Pulmonary artery endothelial cell (primary cell): Measurements from ENCODE around the gene NEDD4L. TPM values are rescaled to one million over a fixed set of nuclear protein-coding genes. Genes with fewer than 3 reads are reported as not detected.
A peak's percentile ranks its signal among the peaks of the same experiment; 100 is the strongest.
"Not testable (repeated sequence)": the region's sequence is repeated elsewhere in the genome, so short reads cannot be mapped to it uniquely, and the experiment has no call there.

Source experiments
- DNase-seq: peaks from one replicate; pipeline ENCODE4 v3.0.0-alpha.2; 2011; ENCODE audit warnings: low read depth, low spot score
- total RNA-seq: library from RNA; depleted of rRNA; stranded (reverse); fragments of >200 nt; gene quantifications from 2 replicates; pipeline ENCODE4 v1.2.3, GENCODE V29; 2014

NEDD4L gene
- total RNA-seq, 1 donor from 2014 or later: 5.6 TPM

DNA sequence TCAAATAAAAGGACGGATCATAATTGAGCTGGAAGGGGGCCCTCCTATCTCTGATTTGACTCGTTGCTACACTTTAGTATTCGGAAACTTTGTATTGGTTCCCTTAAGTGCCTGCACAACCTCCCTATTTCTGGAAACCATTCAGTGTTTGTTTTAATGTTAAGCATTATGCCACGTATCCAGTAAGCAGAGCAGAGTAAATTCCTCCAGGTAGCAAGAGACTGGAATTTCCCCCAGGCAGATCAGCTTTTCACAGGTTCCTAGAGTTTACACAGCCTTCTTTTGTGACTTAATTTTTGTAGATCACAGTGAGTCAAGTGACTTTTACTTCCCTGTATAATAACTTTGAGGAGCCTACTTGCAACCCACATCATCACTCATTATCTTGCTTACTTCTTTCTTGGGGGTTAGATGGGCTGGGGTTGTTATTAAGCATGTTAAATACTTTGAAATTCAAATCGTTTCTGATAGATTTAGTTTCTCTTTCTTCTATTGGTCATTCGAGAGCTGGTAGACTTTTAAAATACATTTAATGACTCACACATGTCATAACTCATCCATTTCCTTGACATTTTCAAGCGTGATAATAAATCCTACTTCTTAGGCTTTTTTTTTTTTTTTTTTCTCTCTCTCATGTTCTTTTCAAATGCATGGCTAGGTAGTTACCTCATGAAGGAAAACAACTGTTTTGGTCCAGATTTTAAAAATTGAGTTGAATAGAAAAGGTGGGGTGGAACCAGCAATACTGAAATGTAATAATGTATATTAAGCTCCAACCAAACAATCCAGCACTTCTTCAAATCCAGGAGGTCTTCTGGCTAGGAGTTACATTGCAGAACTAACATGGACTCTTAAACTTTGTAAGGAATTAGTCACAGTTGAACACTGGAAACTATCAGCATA lies 219.3 kb downstream of the NEDD4L start:
- DNase-seq: peak; percentile 29

GRCh38 chr18:58264075-58264474 lies 220.0 kb downstream of the NEDD4L start:
- no peak for DNase-seq

- no peak for DNase-seq
These were observed 220.8 kb downstream of the NEDD4L start for GRCh38 chr18:58264840-58265239.

- DNase-seq: not testable (repeated sequence)
These were observed 221.5 kb downstream of the NEDD4L start for GRCh38 chr18:58265489-58265888.

DNA sequence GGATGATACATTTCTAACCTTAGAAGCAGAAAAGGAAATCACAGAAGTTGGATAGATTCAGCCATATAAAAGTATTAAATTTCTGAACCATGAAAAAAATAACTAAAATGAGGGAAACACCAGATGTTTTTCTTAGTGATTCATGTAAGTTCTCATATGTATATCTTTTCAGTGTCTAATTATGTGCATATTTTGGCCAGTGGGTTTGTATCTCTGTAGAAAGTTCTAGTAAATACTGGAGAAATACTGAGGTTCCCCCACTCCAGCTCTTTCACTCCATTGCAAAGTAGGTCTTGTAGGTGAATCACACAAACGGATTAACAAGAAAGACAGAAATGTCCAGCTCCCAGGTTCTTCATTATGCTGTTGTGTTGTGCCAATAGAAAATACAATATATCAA lies 222.3 kb downstream of the NEDD4L start:
- no peak for DNase-seq

DNA sequence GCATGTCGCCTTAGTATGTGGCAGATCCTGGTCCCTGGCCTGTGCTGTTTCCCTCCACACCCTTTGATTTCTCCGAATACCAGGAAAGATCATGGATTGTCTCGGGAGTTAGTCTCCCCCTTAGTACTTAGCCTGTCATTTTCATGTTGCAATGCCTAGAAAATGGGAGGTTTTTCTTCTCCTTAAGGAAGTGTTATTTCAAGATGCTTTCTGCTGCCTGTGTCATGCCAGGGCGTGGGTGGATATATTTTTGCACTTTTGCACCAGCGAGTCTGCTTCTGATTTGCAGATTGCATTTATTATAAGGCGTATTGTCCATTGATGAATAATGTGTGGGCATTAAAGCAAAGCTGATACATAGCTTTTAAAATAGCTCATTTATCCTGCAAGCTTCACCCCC lies 223.5 kb downstream of the NEDD4L start:
- DNase-seq: no peak

- DNase-seq: peak; percentile 29
These were observed 224.8 kb downstream of the NEDD4L start for GRCh38 chr18:58268849-58269248.

DNA sequence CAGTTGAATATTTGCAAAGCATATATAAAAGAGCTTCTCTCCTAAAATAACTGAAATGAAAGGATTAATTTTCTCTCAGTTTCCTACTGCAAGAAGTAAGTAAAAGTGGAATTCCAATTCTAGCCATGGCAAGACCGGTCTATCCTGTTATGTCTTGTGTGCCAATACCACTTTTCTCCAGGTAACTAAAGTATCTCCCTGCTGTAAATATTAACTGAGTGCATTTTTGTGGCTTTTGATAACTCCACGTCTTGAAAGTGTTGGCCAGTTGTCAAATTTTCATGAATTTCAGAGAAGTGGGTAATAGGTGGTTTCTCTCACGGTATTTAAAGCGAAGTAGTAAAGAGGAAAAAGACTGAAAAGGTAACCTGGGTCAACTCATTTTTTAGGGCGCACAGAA lies 225.9 kb downstream of the NEDD4L start:
- no peak for DNase-seq

- no peak for DNase-seq
These were observed 226.4 kb downstream of the NEDD4L start for GRCh38 chr18:58270396-58270795.

- DNase-seq: no peak
These were observed 227.7 kb downstream of the NEDD4L start for GRCh38 chr18:58271770-58272169.

DNA sequence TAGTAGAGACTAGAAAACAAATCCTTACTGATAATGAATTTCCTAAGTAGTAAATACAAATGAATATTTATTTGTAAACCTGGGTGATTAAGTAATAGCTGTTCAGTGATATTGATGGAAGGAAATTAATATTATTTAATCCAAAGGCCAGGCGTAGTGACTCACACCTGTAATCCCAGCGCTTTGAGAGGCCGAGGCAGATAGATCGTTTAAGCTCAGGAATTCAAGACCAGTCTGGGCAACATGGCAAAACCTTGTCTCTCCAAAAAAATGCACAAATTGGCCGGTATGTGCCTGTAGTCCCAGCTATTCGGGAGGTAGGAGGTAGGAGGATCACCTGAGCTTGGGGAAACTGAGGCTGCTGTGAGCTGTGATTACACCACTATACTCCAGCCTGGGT lies 228.2 kb downstream of the NEDD4L start:
- DNase-seq: no peak

- DNase-seq: no peak
These were observed 228.9 kb downstream of the NEDD4L start for GRCh38 chr18:58272779-58273435.

GRCh38 chr18:58275176-58275575 lies 231.2 kb downstream of the NEDD4L start:
- DNase-seq: no peak

GRCh38 chr18:58276789-58277739 lies 233.0 kb downstream of the NEDD4L start:
- no peak for DNase-seq

- DNase-seq: no peak
These were observed 235.6 kb downstream of the NEDD4L start for GRCh38 chr18:58279504-58280175.

- no peak for DNase-seq
These were observed 236.2 kb downstream of the NEDD4L start for GRCh38 chr18:58280191-58280590.

DNA sequence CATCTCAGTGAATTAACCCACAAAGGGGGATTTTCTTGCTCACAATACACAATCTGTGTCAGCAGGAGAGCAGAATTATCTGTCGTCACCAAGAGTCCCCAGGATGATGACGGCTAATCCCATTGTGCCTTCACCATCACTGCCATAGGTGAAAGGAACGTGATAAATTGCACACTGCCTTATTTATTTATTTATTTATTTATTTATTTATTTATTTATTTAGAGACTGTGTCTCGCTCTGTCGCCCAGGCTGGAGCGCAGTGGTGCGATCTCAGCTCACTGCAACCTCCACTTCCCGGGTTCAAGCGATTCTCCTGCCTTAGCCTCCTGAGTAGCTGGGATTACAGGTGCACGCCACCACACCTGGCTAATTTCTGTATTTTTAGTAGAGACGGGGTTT lies 238.8 kb downstream of the NEDD4L start:
- DNase-seq: not testable (repeated sequence)

GRCh38 chr18:58284699-58285448 lies 240.8 kb downstream of the NEDD4L start:
- DNase-seq: no peak

DNA sequence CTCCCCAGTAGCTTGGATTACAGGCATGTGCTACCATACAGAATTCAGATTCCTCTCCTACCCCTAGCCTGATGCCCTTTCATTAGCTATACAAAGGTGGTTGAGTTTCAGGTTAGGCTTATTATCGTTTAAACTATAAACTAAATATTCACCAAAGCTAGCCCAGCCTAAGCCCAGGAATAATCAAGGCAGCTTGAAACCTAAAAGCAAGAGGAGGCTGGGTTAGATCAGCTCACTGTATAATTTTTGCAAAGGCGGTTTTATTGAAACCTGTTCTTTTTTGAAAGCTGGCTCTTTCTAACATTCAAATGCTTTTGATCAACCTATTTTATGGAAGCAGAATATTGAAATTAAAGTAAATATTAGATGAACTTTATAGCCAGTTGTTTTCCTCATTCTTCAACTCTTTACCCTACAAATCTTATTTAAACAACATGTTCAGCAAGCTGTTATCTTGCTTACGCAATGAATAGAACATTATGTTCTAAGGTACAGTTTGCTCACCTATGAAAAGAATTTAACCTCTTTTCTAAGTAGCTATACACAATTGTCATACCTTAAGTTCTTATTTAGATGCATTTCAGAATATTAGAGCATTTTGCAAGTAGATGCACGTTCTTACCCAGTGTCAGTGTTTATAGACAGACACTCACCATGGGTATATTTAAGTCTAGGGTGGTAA lies 241.6 kb downstream of the NEDD4L start:
- DNase-seq: no peak
